Fibroblast of villous mesenchyme (primary cell): ENCODE results near the gene ANXA9. TPM values are rescaled to one million over a fixed set of nuclear protein-coding genes. Genes with fewer than 3 reads are reported as not detected.

Experiments
- DNase-seq: peaks from one replicate; pipeline ENCODE4 v3.0.0-alpha.2; 2010; ENCODE audit warnings: low read depth
- H3K4me3 ChIP-seq: 2 replicates; pipeline ENCODE4 v1.5.1; 2011; ENCODE audit warnings: low read depth, mild to moderate bottlenecking, low read length
- CTCF ChIP-seq: IDR thresholded peaks from 2 replicates; pipeline ENCODE4 v1.5.1; 2012; ENCODE audit warnings: low read depth, mild to moderate bottlenecking, low read length; ENCODE audit not compliant: insufficient read depth
- total RNA-seq: library from RNA; depleted of rRNA; stranded (reverse); fragments of >200 nt; gene quantifications from 2 replicates; pipeline ENCODE4 v1.2.3, GENCODE V29; 2012

Gene ANXA9
- total RNA-seq, 1 donor = 0.86 TPM

- peak within 1 kb of the TSS; percentile 87 for H3K4me3 ChIP-seq
- no peak for TF ChIP-seq CTCF
- DNase-seq = peak; percentile 97
These were observed 26.4 kb downstream of the ANXA9 start, which contains the start of gene PRUNE1 for GRCh38 chr1:151008244-151009205. Gene PRUNE1 (plus strand): TSS chr1:151008449. CDS start chr1:151008633, 184 bp downstream.

- TF ChIP-seq CTCF = no peak
- DNase-seq = peak; percentile 58
- peak overlapping the region; percentile 87 for H3K4me3 ChIP-seq
These were observed 27.1 kb downstream of the ANXA9 start for GRCh38 chr1:151009206-151009587.

- TF ChIP-seq CTCF = no peak
- H3K4me3 ChIP-seq = no peak overlapping the region
These were observed 27.7 kb downstream of the ANXA9 start for GRCh38 chr1:151009674-151010345.

GRCh38 chr1:151010346-151010726 is 28.2 kb downstream of the ANXA9 start:
- no peak overlapping the region for H3K4me3 ChIP-seq
- no peak for TF ChIP-seq CTCF
- DNase-seq = no peak

More at GRCh38 chr1:151009674-151010345, 27.7 kb downstream of the ANXA9 start:
- DNase-seq = no peak

- H3K4me3 ChIP-seq = no peak overlapping the region
- no peak for DNase-seq
- no peak for TF ChIP-seq CTCF
These were observed 29.2 kb downstream of the ANXA9 start for GRCh38 chr1:151011154-151011850.

- DNase-seq = no peak
- no peak for TF ChIP-seq CTCF
- no peak overlapping the region for H3K4me3 ChIP-seq
These were observed 30.8 kb downstream of the ANXA9 start for GRCh38 chr1:151012684-151013471.
